Parathyroid adenoma (tissue), 2 donors: ENCODE data around the gene AGXT.

Experiments
- H2AFZ ChIP-seq: fragments of 300-600 bp; sonication (generic); one replicate; pipeline ENCODE4 v1.7.0; 2017; ENCODE audit warnings: antibody characterized with exemption, mild to moderate bottlenecking
- H3K27ac ChIP-seq: fragments of 300-600 bp; sonication (generic); one replicate; pipeline ENCODE4 v1.7.0; 2017
- H3K27me3 ChIP-seq: fragments of 300-600 bp; sonication (generic); one replicate; pipeline ENCODE4 v1.7.0; 2017; ENCODE audit warnings: low read length; ENCODE audit not compliant: control insufficient read depth, insufficient read depth
- H3K36me3 ChIP-seq: fragments of 300-600 bp; sonication (generic); one replicate; pipeline ENCODE4 v1.7.0; 2017; ENCODE audit warnings: low read length; ENCODE audit not compliant: control insufficient read depth, insufficient read depth
- H3K4me1 ChIP-seq: fragments of 300-600 bp; sonication (generic); one replicate; pipeline ENCODE4 v1.7.0; 2017; ENCODE audit warnings: control low read depth
- H3K4me2 ChIP-seq: fragments of 300-600 bp; sonication (generic); one replicate; pipeline ENCODE4 v1.7.0; 2017; ENCODE audit warnings: low read length
- H3K4me3 ChIP-seq: fragments of 300-600 bp; sonication (generic); one replicate; pipeline ENCODE4 v1.7.0; 2017; ENCODE audit warnings: low read depth, low read length
- H3K79me2 ChIP-seq: fragments of 300-600 bp; sonication (generic); one replicate; pipeline ENCODE4 v1.7.0; 2017; ENCODE audit warnings: control low read depth
- H3K9ac ChIP-seq: fragments of 300-600 bp; sonication (generic); one replicate; pipeline ENCODE4 v1.7.0; 2017; ENCODE audit warnings: mild to moderate bottlenecking
- H3K9me3 ChIP-seq: fragments of 300-600 bp; sonication (generic); one replicate; pipeline ENCODE4 v1.7.0; 2017; ENCODE audit warnings: low read length; ENCODE audit not compliant: control insufficient read depth
- CTCF ChIP-seq: fragments of 300-600 bp; sonication (generic); IDR thresholded peaks from one replicate; pipeline ENCODE4 v1.7.0; 2017; ENCODE audit warnings: antibody characterized with exemption, mild to moderate bottlenecking
- donor health status: primary hyperparathyroidism.

Gene AGXT

GRCh38 chr2:240902615-240903041 lies 34.0 kb downstream of the AGXT start:
- Histone ChIP-seq H3K27me3 (no peaks in the 10 kb centered on the region), H3K9me3 (no peaks in the 10 kb centered on the region), H3K36me3 (no peaks in the 10 kb centered on the region), H3K4me3 (no peak overlapping the region), H2AFZ (peak overlapping the region; percentile 35), H3K27ac (no peak overlapping the region), H3K79me2 (no peaks in the 10 kb centered on the region), H3K9ac (no peak overlapping the region), H3K4me1 (peaks cover 11% of the 10 kb centered on the region), H3K4me2 (no peak overlapping the region)
- no peak for TF ChIP-seq CTCF

- Histone ChIP-seq H3K4me3 (no peak overlapping the region), H3K4me2 (no peak overlapping the region), H3K4me1 (peaks cover 11% of the 10 kb centered on the region), H3K79me2 (no peaks in the 10 kb centered on the region), H2AFZ (no peak overlapping the region), H3K27ac (no peak overlapping the region), H3K9me3 (no peaks in the 10 kb centered on the region), H3K27me3 (no peaks in the 10 kb centered on the region), H3K9ac (no peak overlapping the region), H3K36me3 (no peaks in the 10 kb centered on the region)
- TF ChIP-seq CTCF, result no peak
Measured at GRCh38 chr2:240903191-240904060, 34.8 kb downstream of the AGXT start.

- no peak overlapping the region for H3K27ac ChIP-seq
- no peaks in the 10 kb centered on the region for H3K36me3 ChIP-seq
- no peak overlapping the region for H3K4me2 ChIP-seq
- H3K79me2 ChIP-seq, result no peaks in the 10 kb centered on the region
- no peaks in the 10 kb centered on the region for H3K9me3 ChIP-seq
- no peak overlapping the region for H3K4me3 ChIP-seq
- no peak for TF ChIP-seq CTCF
- H3K27me3 ChIP-seq, result no peaks in the 10 kb centered on the region
- H2AFZ ChIP-seq, result no peak overlapping the region
- peaks cover 15% of the 10 kb centered on the region for H3K4me1 ChIP-seq
- H3K9ac ChIP-seq, result no peak overlapping the region
Measured at GRCh38 chr2:240904216-240905175, 35.9 kb downstream of the AGXT start.

GRCh38 chr2:240905176-240905781 lies 36.7 kb downstream of the AGXT start:
- H3K36me3 ChIP-seq, result no peaks in the 10 kb centered on the region
- H3K27me3 ChIP-seq, result no peaks in the 10 kb centered on the region
- H2AFZ ChIP-seq, result no peak overlapping the region
- no peak overlapping the region for H3K9ac ChIP-seq
- no peaks in the 10 kb centered on the region for H3K9me3 ChIP-seq
- TF ChIP-seq CTCF, result no peak
- no peak overlapping the region for H3K4me3 ChIP-seq
- H3K4me1 ChIP-seq, result peaks cover 20% of the 10 kb centered on the region
- H3K4me2 ChIP-seq, result no peak overlapping the region
- H3K79me2 ChIP-seq, result no peaks in the 10 kb centered on the region
- H3K27ac ChIP-seq, result no peak overlapping the region
